Uterine smooth muscle cell (primary cell): ENCODE data around the gene KLK8. TPM values are rescaled to one million over a fixed set of nuclear protein-coding genes. Genes with fewer than 3 reads are reported as not detected.

Experiments
- total RNA-seq: library from RNA; depleted of rRNA; stranded (reverse); fragments of >200 nt; gene quantifications from 2 replicates; pipeline ENCODE4 v1.2.3, GENCODE V29; 2014

The KLK8 gene, protein sequence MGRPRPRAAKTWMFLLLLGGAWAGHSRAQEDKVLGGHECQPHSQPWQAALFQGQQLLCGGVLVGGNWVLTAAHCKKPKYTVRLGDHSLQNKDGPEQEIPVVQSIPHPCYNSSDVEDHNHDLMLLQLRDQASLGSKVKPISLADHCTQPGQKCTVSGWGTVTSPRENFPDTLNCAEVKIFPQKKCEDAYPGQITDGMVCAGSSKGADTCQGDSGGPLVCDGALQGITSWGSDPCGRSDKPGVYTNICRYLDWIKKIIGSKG
- total RNA-seq: not detected in 2 replicates

DNA sequence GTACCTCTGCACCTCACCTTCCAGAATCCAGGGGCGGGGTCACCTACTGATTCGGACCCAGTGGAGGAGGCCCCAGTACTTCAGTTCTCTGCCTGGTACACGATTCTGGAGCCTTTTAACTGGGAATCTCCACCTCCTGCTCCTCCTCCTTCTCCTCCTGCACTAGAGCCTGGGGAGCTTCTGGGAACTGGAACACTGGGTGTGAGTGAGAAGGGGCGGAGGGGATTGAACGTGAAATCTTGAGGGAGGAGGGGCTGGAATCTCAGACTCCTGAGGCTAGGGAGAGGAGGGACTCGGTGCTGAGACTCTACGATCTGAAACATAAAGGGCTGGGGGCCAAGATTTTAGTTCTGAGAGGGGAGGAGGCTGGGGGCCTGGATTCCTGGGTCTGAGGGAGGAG, at the start of gene KLK8:
Gene KLK8, minus strand, starts transcription at position 90 of the 400 bp plus-strand sequence. CDS start 437 bp downstream, outside the sequence.

DNA sequence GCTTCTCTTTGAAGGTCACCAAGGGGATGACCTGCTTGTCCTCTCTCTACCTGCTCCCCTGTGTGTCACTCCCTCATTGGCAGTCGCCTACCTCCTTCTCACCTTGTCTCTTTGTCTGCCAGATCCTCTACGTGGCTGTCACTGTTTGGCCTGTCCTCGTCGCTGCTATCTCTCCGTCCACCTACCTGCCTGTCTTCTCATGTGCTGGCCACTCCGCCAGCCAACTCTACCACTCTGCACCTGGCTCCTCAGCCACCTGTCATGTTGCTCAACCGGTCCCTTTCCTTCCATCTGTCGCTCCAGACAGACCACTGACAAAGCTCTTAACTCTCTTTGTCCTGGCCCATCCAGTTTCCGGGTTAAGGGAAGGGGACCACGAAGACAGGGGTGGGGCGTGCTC, 33.3 kb upstream of the KLK8 start, which contains the start of gene KLK12:
Gene KLK12, minus strand, starts transcription at position 299 of the 400 bp plus-strand sequence. CDS start 381 bp downstream, outside the sequence.

DNA sequence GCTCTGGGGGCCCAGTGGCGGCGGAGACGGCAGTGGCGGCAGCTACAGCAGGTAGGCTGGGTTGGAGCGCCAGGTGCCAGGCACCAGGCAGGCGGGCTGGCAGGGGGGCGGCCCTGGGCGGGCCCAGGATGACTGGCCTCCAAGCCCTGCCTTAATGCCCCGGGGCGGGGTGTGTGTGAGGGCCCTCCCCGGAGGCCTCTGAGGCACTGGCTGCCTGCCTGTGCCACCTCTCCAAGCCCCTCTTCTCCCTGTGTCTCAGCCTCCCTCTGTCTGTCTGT, 25.1 kb upstream of the KLK8 start, which contains the start of gene KLK11:
Gene KLK11, minus strand, starts transcription at position 63 of the 278 bp plus-strand sequence. CDS start 985 bp downstream, outside the sequence.

DNA sequence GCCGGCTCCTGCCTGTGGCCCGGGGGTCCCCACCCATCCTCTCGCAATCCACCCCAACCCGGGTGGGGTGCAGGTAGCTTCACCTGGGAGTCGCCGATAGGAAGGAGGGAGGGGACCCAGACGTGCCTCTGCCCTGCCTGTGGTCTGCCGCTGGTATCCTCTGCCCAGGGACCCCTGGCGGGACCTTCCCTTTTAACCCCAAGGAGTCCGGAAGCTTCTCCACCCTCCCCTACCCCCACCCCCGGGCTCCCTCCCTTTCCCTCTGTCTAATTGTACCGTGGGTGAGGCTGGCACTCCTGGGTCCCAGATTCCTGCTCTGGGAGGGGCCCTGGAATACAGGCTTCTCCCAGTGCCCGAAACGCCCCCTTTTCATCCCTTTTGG, 18.1 kb upstream of the KLK8 start, which contains the start of gene KLK10:
Gene KLK10, minus strand, starts transcription at position 166 of the 382 bp plus-strand sequence. CDS start 579 bp downstream, outside the sequence.

DNA sequence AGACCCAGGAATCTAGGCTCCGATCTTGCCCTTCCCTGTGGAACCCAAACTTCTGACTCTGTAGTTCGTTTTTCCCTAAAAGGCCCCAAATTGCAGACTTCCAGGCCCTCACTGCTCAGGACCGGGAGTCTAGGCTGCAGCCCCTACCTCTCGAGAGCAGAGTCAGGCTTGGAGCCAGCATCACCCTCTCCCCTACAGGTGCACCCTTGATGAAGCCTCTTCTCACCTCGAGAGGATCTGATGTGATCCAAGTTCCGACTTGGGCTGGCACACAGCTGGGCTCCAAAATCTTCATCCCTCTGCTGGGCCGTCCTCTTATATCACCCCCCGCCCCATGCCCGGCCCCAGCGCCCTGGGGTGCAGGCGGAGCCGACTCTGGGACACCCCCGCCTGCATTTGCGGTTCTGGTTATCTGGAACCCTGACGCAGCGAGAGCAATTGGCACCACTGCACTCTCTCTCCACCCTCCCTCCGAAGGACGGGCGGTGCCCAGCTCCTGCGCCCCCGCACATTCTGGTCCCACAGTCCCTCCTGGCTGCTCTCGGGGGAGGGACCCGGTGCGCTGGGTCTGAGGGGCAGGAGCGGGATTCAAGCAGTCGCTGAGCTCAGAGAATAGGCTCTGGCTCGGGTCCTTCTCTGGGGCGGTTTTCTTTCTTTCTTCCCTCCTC, 17.6 kb downstream of the KLK8 start, which contains the start of gene KLK7:
Gene KLK7, minus strand, starts transcription at position 293 of the 668 bp plus-strand sequence. CDS start 1,518 bp downstream, outside the sequence.

DNA sequence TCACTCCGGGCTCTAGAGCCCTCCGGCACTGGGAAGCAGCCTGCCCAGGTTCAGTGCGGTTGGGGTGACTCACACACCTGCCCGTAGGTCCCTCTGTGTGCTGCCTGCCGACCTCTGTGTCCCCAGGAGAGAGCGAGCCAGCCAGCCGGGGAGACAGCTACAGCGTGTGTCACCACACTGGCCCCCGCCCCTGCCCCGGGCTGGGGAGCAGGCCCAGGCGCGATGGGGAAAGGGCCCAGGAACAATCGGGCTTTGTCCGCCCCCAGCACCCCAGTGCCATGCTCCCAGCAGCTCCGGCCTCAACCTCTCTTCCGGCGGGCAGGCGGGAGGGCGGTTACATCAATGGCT, 32.0 kb downstream of the KLK8 start, which contains the start of gene KLK6:
Gene KLK6, minus strand, starts transcription at position 179 of the 348 bp plus-strand sequence. CDS start 1,487 bp downstream, outside the sequence.

DNA sequence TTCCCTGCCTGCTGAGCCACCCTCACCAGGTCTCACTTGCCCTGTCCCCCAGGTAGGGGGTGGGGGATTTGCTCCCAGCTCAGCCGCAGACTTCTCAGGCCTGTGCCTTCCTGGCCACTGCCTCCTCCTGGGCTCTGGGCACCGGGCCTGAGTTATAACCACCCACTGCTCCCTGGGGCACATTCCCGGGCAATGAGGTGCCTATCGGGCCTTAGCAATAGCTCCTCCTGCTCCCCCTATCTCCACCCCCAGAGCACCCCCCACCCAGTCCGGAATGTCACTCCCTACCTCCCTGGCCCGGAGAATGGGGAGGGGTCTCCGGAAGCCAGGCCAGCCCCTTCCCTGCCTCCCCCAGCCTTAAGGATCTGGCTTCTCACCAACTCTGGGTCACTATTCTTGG, 48.5 kb downstream of the KLK8 start, which contains the start of gene KLK5:
Gene KLK5, minus strand, starts transcription at position 129 of the 400 bp plus-strand sequence. CDS start 381 bp downstream, outside the sequence.

Other genes starting within 250 kb of the KLK8 start
- gene GPR32, start 231.1 kb downstream of the KLK8 start, total RNA-seq: not detected in 2 replicates
- gene ACP4, start 211.2 kb downstream of the KLK8 start, total RNA-seq: not detected in 2 replicates
- not detected in 2 replicates for gene KLK1, start 177.8 kb downstream of the KLK8 start, total RNA-seq
- gene KLK15, start 168.0 kb downstream of the KLK8 start, total RNA-seq: not detected in 2 replicates
- gene KLK3, start 146.7 kb downstream of the KLK8 start, total RNA-seq: not detected in 2 replicates
- 0.22 TPM in 1 of 2 replicates, not detected in the other for gene KLK2, start 128.2 kb downstream of the KLK8 start, total RNA-seq
- not detected in 2 replicates for gene KLK4, start 90.2 kb downstream of the KLK8 start, total RNA-seq
- gene KLK5, start 48.6 kb downstream of the KLK8 start, total RNA-seq: not detected in 2 replicates
- gene KLK6, start 32.0 kb downstream of the KLK8 start, total RNA-seq: not detected in 2 replicates
- not detected in 2 replicates for gene KLK7, start 17.7 kb downstream of the KLK8 start, total RNA-seq
- not detected in 2 replicates for gene KLK10, start 18.1 kb upstream of the KLK8 start, total RNA-seq
- not detected in 2 replicates for gene KLK11, start 25.0 kb upstream of the KLK8 start, total RNA-seq
- not detected in 2 replicates for gene KLK12, start 33.4 kb upstream of the KLK8 start, total RNA-seq
- gene KLK13, start 63.5 kb upstream of the KLK8 start, total RNA-seq: not detected in 2 replicates
- not detected in 2 replicates for gene KLK14, start 81.3 kb upstream of the KLK8 start, total RNA-seq
- 9.5 and 11.1 TPM in 2 replicates for gene CTU1, start 106.8 kb upstream of the KLK8 start, total RNA-seq
- gene SIGLEC9, start 123.3 kb upstream of the KLK8 start, total RNA-seq: 0.44 TPM in 1 of 2 replicates, not detected in the other
- gene SIGLEC7, start 140.7 kb upstream of the KLK8 start, total RNA-seq: not detected in 2 replicates
- 0.22 TPM in 1 of 2 replicates, not detected in the other for gene CD33, start 223.5 kb upstream of the KLK8 start, total RNA-seq
- gene SIGLECL1, start 249.5 kb upstream of the KLK8 start, total RNA-seq: not detected in 2 replicates